Lung (tissue), 12 donors: ENCODE data around the gene KLHL4. TPM values are rescaled to one million over a fixed set of nuclear protein-coding genes. Genes with fewer than 3 reads are reported as not detected.
"Not testable (repeated sequence)": the region's sequence is repeated elsewhere in the genome, so short reads cannot be mapped to it uniquely, and the experiment has no call there.

Experiments used
- ATAC-seq: fragments of 200-7000 bp; cut with Tn5 transposase; one replicate; pipeline ENCODE4 v1.9.1; 2020; ENCODE audit warnings: moderate number of reproducible peaks; ENCODE audit not compliant: insufficient read depth, low FRiP score
- DNase-seq, 3 donors: peaks; one replicate each; pipeline ENCODE4 v3.0.0-alpha.2; 2013 to 2017
- H3K27ac ChIP-seq, 2 donors: one replicate each; pipeline ENCODE4 v1.5.1; 2013; ENCODE audit warnings: mild to moderate bottlenecking in 2 of 2, moderate library complexity in 2 of 2, control low read depth in 1 of 2, inconsistent platforms in 1 of 2, low read depth in 1 of 2, low read length in 1 of 2
- H3K27me3 ChIP-seq, 3 donors: one replicate each; pipeline ENCODE4 v1.5.1; 2013; ENCODE audit warnings: low read length in 2 of 3; ENCODE audit not compliant: control insufficient read depth in 3 of 3, insufficient read depth in 3 of 3
- H3K36me3 ChIP-seq, 4 donors: one replicate each; pipeline ENCODE4 v1.5.1; 2013; ENCODE audit warnings: low read length in 4 of 4, mild to moderate bottlenecking in 1 of 4, moderate library complexity in 1 of 4; ENCODE audit not compliant: control insufficient read depth in 4 of 4, insufficient read depth in 4 of 4
- H3K4me1 ChIP-seq, 5 donors: one replicate each; pipeline ENCODE4 v1.5.1; 2013; ENCODE audit warnings: low read length in 5 of 5, mild to moderate bottlenecking in 2 of 5, moderate library complexity in 1 of 5; ENCODE audit not compliant: control insufficient read depth in 5 of 5, insufficient read depth in 5 of 5
- H3K4me3 ChIP-seq: one replicate; pipeline ENCODE4 v1.5.1; 2013; ENCODE audit warnings: mild to moderate bottlenecking, control low read depth, moderate library complexity
- H3K9ac ChIP-seq, 2 donors: one replicate each; pipeline ENCODE4 v1.5.1; 2013; ENCODE audit warnings: low read length in 2 of 2, control low read depth in 1 of 2; ENCODE audit not compliant: insufficient read depth in 1 of 2
- H3K9me3 ChIP-seq, 4 donors: one replicate each; pipeline ENCODE4 v1.5.1; 2013; ENCODE audit warnings: low read length in 3 of 4, mild to moderate bottlenecking in 1 of 4, moderate library complexity in 1 of 4; ENCODE audit not compliant: control insufficient read depth in 4 of 4, insufficient read depth in 3 of 4
- CTCF ChIP-seq: IDR thresholded peaks from 2 replicates; pipeline ENCODE4 v1.5.1; 2012; ENCODE audit warnings: mild to moderate bottlenecking; ENCODE audit errors: control extremely low read depth, extremely low read depth
- WGBS, 2 donors: extraction: QIAGEN DNeasy Blood & Tissue Kit; methylation state at CpG; one replicate each; pipeline ENCODE4 v1.1.7; 2013; 5-methylcytosine and 5-hydroxymethylcytosine counted together
- polyA plus RNA-seq, 2 donors: library from polyadenylated mRNA; stranded (reverse); fragments of 200-250 nt; gene quantifications; one replicate each; pipeline ENCODE4 v1.2.1, GENCODE V29; 2013
- total RNA-seq, 2 donors: library from RNA; depleted of rRNA in 1 of 2; stranded (reverse); fragments of >200 nt in 1 of 2; gene quantifications; one replicate each; pipeline ENCODE4 v1.2.1, GENCODE V29; 2014 to 2021
- donor health status: control.
- donor health status: control.
- donor health status: Bipolar disorder and iron deficiency.
- donor health status: healthy.
- donor health status: DM: yes; HTN: yes; CAD: no.

The KLHL4 gene
- total and polyA plus RNA-seq, 4 donors: 0.10 to 4.7 (median 1.6) TPM

GRCh38 chrX:87689218-87689617 is 171.6 kb downstream of the KLHL4 start:
- H3K27ac ChIP-seq, H3K9me3 ChIP-seq, H3K36me3 ChIP-seq, ATAC-seq, H3K4me1 ChIP-seq, H3K9ac ChIP-seq, H3K4me3 ChIP-seq, H3K27me3 ChIP-seq, DNase-seq: not testable (repeated sequence)
- WGBS, 2 donors: 88 to 91% methylated on average over 7 of the region's 7 CpGs

- H3K9ac ChIP-seq: no peak overlapping the region
- no peak for DNase-seq
- no peaks in the 10 kb centered on the region for H3K36me3 ChIP-seq
- no peaks in the 10 kb centered on the region for H3K9me3 ChIP-seq
- no peaks in the 10 kb centered on the region for H3K4me1 ChIP-seq
- H3K4me3 ChIP-seq: no peak overlapping the region
- H3K27ac ChIP-seq: no peak overlapping the region
- ATAC-seq: no peak
- TF ChIP-seq CTCF: no peak
- 79 to 84% methylated on average over 1 of the region's 1 CpG for WGBS, 2 donors
- H3K27me3 ChIP-seq: peaks cover 0 to 3% (median 2%) of the 10 kb centered on the region in 3 donors
Measured at GRCh38 chrX:87693204-87693603, 175.6 kb downstream of the KLHL4 start.

GRCh38 chrX:87697409-87697808 is 179.8 kb downstream of the KLHL4 start:
- 46 to 63% methylated on average over 1 of the region's 1 CpG for whole genome bisulfite sequencing, 2 donors
- no peak for TF ChIP-seq CTCF
- Histone ChIP-seq H3K4me3 (no peak overlapping the region), H3K9me3 (no peaks in the 10 kb centered on the region), H3K27me3 (peaks cover 0 to 3% (median 2%) of the 10 kb centered on the region in 3 donors), H3K9ac (no peak overlapping the region), H3K36me3 (no peaks in the 10 kb centered on the region), H3K4me1 (no peaks in the 10 kb centered on the region), H3K27ac (no peak overlapping the region)
- ATAC-seq: no peak
- DNase-seq: peak in 1 of 3 donors; percentile 0

GRCh38 chrX:87702795-87703194 is 185.2 kb downstream of the KLHL4 start:
- no peak for ATAC-seq
- no peak overlapping the region for H3K27ac ChIP-seq
- no peaks in the 10 kb centered on the region for H3K27me3 ChIP-seq
- no peaks in the 10 kb centered on the region for H3K9me3 ChIP-seq
- H3K4me1 ChIP-seq: no peaks in the 10 kb centered on the region
- DNase-seq: no peak
- H3K4me3 ChIP-seq: no peak overlapping the region
- no peak for TF ChIP-seq CTCF
- no peak overlapping the region for H3K9ac ChIP-seq
- no peaks in the 10 kb centered on the region for H3K36me3 ChIP-seq
- 76 to 89% methylated on average over 3 of the region's 3 CpGs for WGBS, 2 donors

GRCh38 chrX:87703469-87703868 is 185.9 kb downstream of the KLHL4 start:
- H3K27ac ChIP-seq, H3K36me3 ChIP-seq, H3K27me3 ChIP-seq, H3K4me3 ChIP-seq, DNase-seq, H3K4me1 ChIP-seq, ATAC-seq, H3K9ac ChIP-seq, H3K9me3 ChIP-seq: not testable (repeated sequence)
- WGBS, 2 donors: 90 to 100% methylated on average over 1 to 4 of the region's 5 CpGs
